Renal cortical epithelial cell (primary cell): ENCODE results near the gene PECR. TPM values are rescaled to one million over a fixed set of nuclear protein-coding genes. Genes with fewer than 3 reads are reported as not detected.
A peak's percentile ranks its signal among the peaks of the same experiment; 100 is the strongest.
"Not testable (repeated sequence)": the region's sequence is repeated elsewhere in the genome, so short reads cannot be mapped to it uniquely, and the experiment has no call there.

ENCODE experiments used
- DNase-seq: peaks from one replicate; pipeline ENCODE4 v3.0.0-alpha.2; 2011; ENCODE audit warnings: low read depth
- total RNA-seq: library from RNA; depleted of rRNA; stranded (reverse); fragments of >200 nt; gene quantifications from 2 replicates; pipeline ENCODE4 v1.2.3, GENCODE V29; 2014

Gene PECR
- total RNA-seq, 1 donor from 2014 or later: 33.5 TPM

- DNase-seq: no peak
These were observed 52.0 kb downstream of the PECR start for GRCh38 chr2:216029416-216030129.

GRCh38 chr2:216024779-216025336 lies 56.8 kb downstream of the PECR start:
- DNase-seq: no peak

GRCh38 chr2:216023055-216023648 lies 58.5 kb downstream of the PECR start:
- DNase-seq: peak; percentile 67

- DNase-seq: no peak
These were observed 59.6 kb downstream of the PECR start for GRCh38 chr2:216021768-216022565.

- DNase-seq: no peak
These were observed 62.9 kb downstream of the PECR start for GRCh38 chr2:216018709-216019108.

- DNase-seq: peak; percentile 90
These were observed 64.2 kb downstream of the PECR start for GRCh38 chr2:216017365-216017764.

GRCh38 chr2:216016581-216016980 lies 65.0 kb downstream of the PECR start:
- DNase-seq: no peak

- DNase-seq: no peak
These were observed 65.7 kb downstream of the PECR start for GRCh38 chr2:216015722-216016464.

- DNase-seq: no peak
These were observed 66.6 kb downstream of the PECR start for GRCh38 chr2:216014986-216015385.

- no peak for DNase-seq
These were observed 67.6 kb downstream of the PECR start for GRCh38 chr2:216014006-216014405.

GRCh38 chr2:216013080-216013909 lies 68.3 kb downstream of the PECR start, which contains the start of gene MREG:
TSS of gene MREG (minus strand) at chr2:216013551. CDS start at chr2:216013327, 224 bp downstream.
- DNase-seq: peak; percentile 63

- no peak for DNase-seq
These were observed 68.9 kb downstream of the PECR start for GRCh38 chr2:216012830-216013079.

- DNase-seq: peak; percentile 100
These were observed 69.3 kb downstream of the PECR start for GRCh38 chr2:216012133-216012829.

- not testable (repeated sequence) for DNase-seq
These were observed 72.4 kb downstream of the PECR start for GRCh38 chr2:216009215-216009614.

GRCh38 chr2:216008387-216008786 lies 73.2 kb downstream of the PECR start:
- no peak for DNase-seq

- DNase-seq: peak; percentile 79
These were observed 75.4 kb downstream of the PECR start for GRCh38 chr2:216006164-216006663.

- no peak for DNase-seq
These were observed 76.8 kb downstream of the PECR start for GRCh38 chr2:216004697-216005283.

- DNase-seq: no peak
These were observed 77.5 kb downstream of the PECR start for GRCh38 chr2:216003876-216004696.

GRCh38 chr2:216002693-216003092 lies 78.9 kb downstream of the PECR start:
- DNase-seq: no peak
